Measurements from ENCODE around the gene SDHAF3.

The SDHAF3 gene

DNA sequence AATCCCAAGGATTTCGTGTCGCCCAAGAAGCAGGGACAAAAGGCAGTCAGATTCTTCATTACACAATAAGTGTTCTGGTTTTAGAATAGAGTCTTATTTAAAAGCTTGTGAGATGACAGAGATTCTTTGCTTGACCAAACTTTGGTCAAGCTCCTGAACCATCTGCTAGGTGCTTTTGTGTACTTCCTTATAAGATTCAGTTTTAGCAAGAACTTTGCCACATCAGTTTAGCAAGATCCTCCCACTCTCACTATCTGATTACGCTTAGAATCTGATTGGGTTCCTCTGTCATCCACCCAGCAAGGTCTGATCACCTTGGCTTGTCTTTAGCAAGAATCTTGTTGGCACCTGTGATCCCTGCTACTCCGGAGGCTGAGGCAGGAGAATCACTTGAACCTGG lies 38.2 kb upstream of the SDHAF3 start:
- Histone ChIP-seq H3K9me3 (replicated peaks in 1 of 2; ENCODE audit: control insufficient read depth in 2 of 2, insufficient read depth in 1 of 2, low read depth in 1 of 2, low read length in 2 of 2) (no peaks in the 10 kb centered on the region), H3K4me1 (ENCODE audit: control insufficient read depth in 2 of 2, insufficient read depth in 1 of 2, low read depth in 1 of 2, low read length in 2 of 2) (no peaks in the 10 kb centered on the region), H3K79me1 (ENCODE audit: low read depth, low read length) (no peaks in the 10 kb centered on the region), H3K9ac (ENCODE audit: low read depth, low read length, poor library complexity) (no peak overlapping the region), H2BK5ac (ENCODE audit: low read length) (no peak overlapping the region), H3K27ac (replicated peaks; ENCODE audit: low read length) (no peak overlapping the region), H3K23ac (ENCODE audit: low read depth, low read length, poor library complexity) (no peak overlapping the region), H2BK15ac (ENCODE audit: low read length) (no peak overlapping the region), H2AFZ (ENCODE audit: low read length) (no peak overlapping the region), H3K14ac (ENCODE audit: low read length) (no peak overlapping the region), H3K36me3 (replicated peaks in 1 of 2; ENCODE audit: control insufficient read depth in 2 of 2, insufficient read depth in 2 of 2, low read length in 2 of 2) (no peaks in the 10 kb centered on the region), H4K8ac (ENCODE audit: low read depth, low read length) (no peak overlapping the region), H3K4me3 (ENCODE audit: low read length in 2 of 2) (no peak overlapping the region), H2BK120ac (ENCODE audit: low read depth, low read length) (no peak overlapping the region), H2BK12ac (ENCODE audit: low read length) (no peak overlapping the region), H3K18ac (ENCODE audit: low read length) (no peak overlapping the region), H2AK5ac (ENCODE audit: low read depth, low read length) (no peak overlapping the region), H3K4ac (ENCODE audit: low read length) (no peak overlapping the region), H3K27me3 (ENCODE audit: control insufficient read depth in 3 of 3, insufficient read depth in 3 of 3, low read depth in 1 of 3, low read length in 3 of 3) (no peaks in the 10 kb centered on the region), H4K91ac (ENCODE audit: low read depth, low read length, poor library complexity) (no peak overlapping the region), H3K4me2 (ENCODE audit: insufficient read depth, low read length, poor library complexity, severe bottlenecking) (no peak overlapping the region)
- no CpG with 5 or more reads among the region's 4 CpGs for WGBS, 2 donors (ENCODE audit: extremely low coverage in 2 of 2, insufficient read length in 2 of 2, insufficient replicate concordance in 1 of 2)
- DNase-seq (ENCODE audit: low spot score): no peak

DNA sequence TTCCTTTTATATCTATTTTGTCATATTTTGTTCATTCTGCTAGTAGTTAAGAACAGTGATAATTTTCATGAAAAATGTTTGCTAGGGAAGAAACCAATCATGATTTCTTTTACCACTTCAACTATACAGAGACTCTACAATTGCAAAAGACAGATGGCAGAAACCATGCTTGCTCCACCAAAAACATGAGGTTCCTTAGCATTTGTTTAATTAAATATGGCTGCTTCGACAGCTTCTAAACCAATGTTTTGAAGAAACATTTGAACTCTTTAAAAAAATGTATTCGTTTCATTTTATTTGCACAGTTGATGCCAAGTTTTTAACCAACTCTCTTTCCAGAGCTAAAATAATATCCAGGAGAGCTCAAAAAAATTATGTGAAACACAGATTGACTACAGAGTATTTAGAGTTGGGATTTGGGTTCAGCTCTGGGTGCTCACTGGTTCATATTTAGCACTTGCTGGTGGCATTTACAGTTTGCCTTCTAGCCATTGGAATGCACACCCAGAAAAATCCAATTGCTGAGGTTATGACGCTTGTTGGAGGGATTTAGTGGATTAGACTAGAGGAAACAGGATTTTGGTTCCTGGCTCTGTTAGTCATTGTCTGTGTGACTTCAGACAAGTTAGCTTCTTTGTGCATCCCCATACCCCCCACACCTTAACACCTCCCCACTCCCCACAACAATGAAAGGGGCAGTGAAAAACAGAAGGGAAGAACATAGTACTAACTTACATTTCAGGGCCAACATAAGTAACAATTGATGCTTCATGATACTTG lies 35.8 kb upstream of the SDHAF3 start:
- Histone ChIP-seq H3K4me3 (ENCODE audit: low read length in 2 of 2) (no peak overlapping the region), H2BK120ac (ENCODE audit: low read depth, low read length) (no peak overlapping the region), H3K27me3 (ENCODE audit: control insufficient read depth in 3 of 3, insufficient read depth in 3 of 3, low read depth in 1 of 3, low read length in 3 of 3) (no peaks in the 10 kb centered on the region), H4K91ac (ENCODE audit: low read depth, low read length, poor library complexity) (no peak overlapping the region), H2BK5ac (ENCODE audit: low read length) (no peak overlapping the region), H4K8ac (ENCODE audit: low read depth, low read length) (no peak overlapping the region), H3K9me3 (replicated peaks in 1 of 2; ENCODE audit: control insufficient read depth in 2 of 2, insufficient read depth in 1 of 2, low read depth in 1 of 2, low read length in 2 of 2) (no peaks in the 10 kb centered on the region), H3K4ac (ENCODE audit: low read length) (no peak overlapping the region), H3K9ac (ENCODE audit: low read depth, low read length, poor library complexity) (no peak overlapping the region), H3K4me2 (ENCODE audit: insufficient read depth, low read length, poor library complexity, severe bottlenecking) (no peak overlapping the region), H3K23ac (ENCODE audit: low read depth, low read length, poor library complexity) (no peak overlapping the region), H3K18ac (ENCODE audit: low read length) (no peak overlapping the region), H2BK12ac (ENCODE audit: low read length) (no peak overlapping the region), H3K36me3 (replicated peaks in 1 of 2; ENCODE audit: control insufficient read depth in 2 of 2, insufficient read depth in 2 of 2, low read length in 2 of 2) (no peaks in the 10 kb centered on the region), H3K14ac (ENCODE audit: low read length) (no peak overlapping the region), H3K4me1 (ENCODE audit: control insufficient read depth in 2 of 2, insufficient read depth in 1 of 2, low read depth in 1 of 2, low read length in 2 of 2) (no peaks in the 10 kb centered on the region), H2AK5ac (ENCODE audit: low read depth, low read length) (no peak overlapping the region), H2BK15ac (ENCODE audit: low read length) (no peak overlapping the region), H2AFZ (ENCODE audit: low read length) (no peak overlapping the region), H3K79me1 (ENCODE audit: low read depth, low read length) (no peaks in the 10 kb centered on the region), H3K27ac (replicated peaks; ENCODE audit: low read length) (no peak overlapping the region)
- WGBS, 2 donors (ENCODE audit: extremely low coverage in 2 of 2, insufficient read length in 2 of 2, insufficient replicate concordance in 1 of 2): no CpG with 5 or more reads among the region's 3 CpGs
- DNase-seq (ENCODE audit: low spot score): no peak

DNA sequence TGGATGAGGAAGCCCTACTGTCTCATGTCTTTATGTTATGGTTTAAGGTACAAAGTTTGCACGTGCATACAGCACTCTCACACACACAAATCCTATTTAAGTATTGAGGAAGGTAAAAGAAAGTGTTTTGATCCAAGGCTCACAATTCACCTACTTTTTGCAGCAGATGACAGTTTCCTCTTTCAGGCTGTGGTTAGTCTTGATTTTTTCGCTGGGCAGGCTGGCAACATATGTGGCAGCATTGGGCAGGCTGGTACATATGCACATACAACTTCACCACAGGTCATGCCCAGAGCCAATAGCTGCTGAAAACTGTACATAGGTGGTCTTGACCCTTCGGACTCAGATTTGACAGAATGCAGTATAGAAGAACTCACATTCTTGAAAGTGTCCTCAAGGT lies 29.1 kb upstream of the SDHAF3 start:
- Histone ChIP-seq H2BK15ac (ENCODE audit: low read length) (no peak overlapping the region), H3K4me2 (ENCODE audit: insufficient read depth, low read length, poor library complexity, severe bottlenecking) (no peak overlapping the region), H3K23ac (ENCODE audit: low read depth, low read length, poor library complexity) (no peak overlapping the region), H3K27ac (replicated peaks; ENCODE audit: low read length) (no peak overlapping the region), H2BK120ac (ENCODE audit: low read depth, low read length) (no peak overlapping the region), H4K8ac (ENCODE audit: low read depth, low read length) (no peak overlapping the region), H3K9me3 (replicated peaks in 1 of 2; ENCODE audit: control insufficient read depth in 2 of 2, insufficient read depth in 1 of 2, low read depth in 1 of 2, low read length in 2 of 2) (peaks cover 0 to 2% of the 10 kb centered on the region in 2 donors), H3K4me3 (ENCODE audit: low read length in 2 of 2) (no peak overlapping the region), H3K4me1 (ENCODE audit: control insufficient read depth in 2 of 2, insufficient read depth in 1 of 2, low read depth in 1 of 2, low read length in 2 of 2) (peaks cover 0 to 2% of the 10 kb centered on the region in 2 donors), H3K79me1 (ENCODE audit: low read depth, low read length) (no peaks in the 10 kb centered on the region), H3K9ac (ENCODE audit: low read depth, low read length, poor library complexity) (no peak overlapping the region), H4K91ac (ENCODE audit: low read depth, low read length, poor library complexity) (no peak overlapping the region), H2AK5ac (ENCODE audit: low read depth, low read length) (no peak overlapping the region), H2BK12ac (ENCODE audit: low read length) (no peak overlapping the region), H2BK5ac (ENCODE audit: low read length) (no peak overlapping the region), H3K36me3 (replicated peaks in 1 of 2; ENCODE audit: control insufficient read depth in 2 of 2, insufficient read depth in 2 of 2, low read length in 2 of 2) (no peaks in the 10 kb centered on the region), H2AFZ (ENCODE audit: low read length) (no peak overlapping the region), H3K18ac (ENCODE audit: low read length) (no peak overlapping the region), H3K14ac (ENCODE audit: low read length) (no peak overlapping the region), H3K27me3 (ENCODE audit: control insufficient read depth in 3 of 3, insufficient read depth in 3 of 3, low read depth in 1 of 3, low read length in 3 of 3) (peaks cover 0 to 3% (median 0%) of the 10 kb centered on the region in 3 experiments), H3K4ac (ENCODE audit: low read length) (no peak overlapping the region)
- no peak for DNase-seq (ENCODE audit: low spot score)
- WGBS, 2 donors (ENCODE audit: extremely low coverage in 2 of 2, insufficient read length in 2 of 2, insufficient replicate concordance in 1 of 2): no CpG with 5 or more reads among the region's 3 CpGs

DNA sequence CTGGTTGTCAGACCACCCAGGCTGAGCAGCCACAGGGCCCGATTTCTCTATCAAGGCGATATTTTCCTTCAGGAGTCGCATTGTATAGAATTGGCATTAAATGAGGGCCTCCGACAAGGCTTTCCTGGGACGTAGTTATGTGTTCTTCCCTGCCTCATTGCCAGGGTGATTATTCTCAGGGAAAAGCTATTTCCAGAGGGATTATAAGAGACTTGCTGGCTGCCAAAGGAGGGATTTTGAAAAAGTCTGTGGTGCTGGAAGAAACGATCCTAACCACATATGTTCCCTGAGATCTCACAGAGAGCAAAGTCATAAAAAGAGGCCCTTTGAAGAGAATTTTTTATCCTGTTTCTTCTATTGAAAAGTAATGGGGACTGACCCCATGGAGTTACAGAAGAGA lies 27.7 kb upstream of the SDHAF3 start:
- Histone ChIP-seq H2BK15ac (ENCODE audit: low read length) (no peak overlapping the region), H4K91ac (ENCODE audit: low read depth, low read length, poor library complexity) (no peak overlapping the region), H3K14ac (ENCODE audit: low read length) (no peak overlapping the region), H3K4me1 (ENCODE audit: control insufficient read depth in 2 of 2, insufficient read depth in 1 of 2, low read depth in 1 of 2, low read length in 2 of 2) (peaks cover 0 to 2% of the 10 kb centered on the region in 2 donors), H3K79me1 (ENCODE audit: low read depth, low read length) (no peaks in the 10 kb centered on the region), H3K9me3 (replicated peaks in 1 of 2; ENCODE audit: control insufficient read depth in 2 of 2, insufficient read depth in 1 of 2, low read depth in 1 of 2, low read length in 2 of 2) (peaks cover 0 to 2% of the 10 kb centered on the region in 2 donors), H3K18ac (ENCODE audit: low read length) (no peak overlapping the region), H3K36me3 (replicated peaks in 1 of 2; ENCODE audit: control insufficient read depth in 2 of 2, insufficient read depth in 2 of 2, low read length in 2 of 2) (no peaks in the 10 kb centered on the region), H2AK5ac (ENCODE audit: low read depth, low read length) (no peak overlapping the region), H2AFZ (ENCODE audit: low read length) (no peak overlapping the region), H4K8ac (ENCODE audit: low read depth, low read length) (no peak overlapping the region), H3K27ac (replicated peaks; ENCODE audit: low read length) (no peak overlapping the region), H3K4me3 (ENCODE audit: low read length in 2 of 2) (no peak overlapping the region), H2BK120ac (ENCODE audit: low read depth, low read length) (no peak overlapping the region), H2BK12ac (ENCODE audit: low read length) (no peak overlapping the region), H3K9ac (ENCODE audit: low read depth, low read length, poor library complexity) (no peak overlapping the region), H3K4ac (ENCODE audit: low read length) (no peak overlapping the region), H3K4me2 (ENCODE audit: insufficient read depth, low read length, poor library complexity, severe bottlenecking) (no peak overlapping the region), H3K23ac (ENCODE audit: low read depth, low read length, poor library complexity) (no peak overlapping the region), H3K27me3 (ENCODE audit: control insufficient read depth in 3 of 3, insufficient read depth in 3 of 3, low read depth in 1 of 3, low read length in 3 of 3) (peaks cover 0 to 3% (median 0%) of the 10 kb centered on the region in 3 experiments), H2BK5ac (ENCODE audit: low read length) (no peak overlapping the region)
- WGBS, 2 donors (ENCODE audit: extremely low coverage in 2 of 2, insufficient read length in 2 of 2, insufficient replicate concordance in 1 of 2): no CpG with 5 or more reads among the region's 6 CpGs
- DNase-seq (ENCODE audit: low spot score): no peak
